ENCODE data around the gene FCGR2B. TPM values are rescaled to one million over a fixed set of nuclear protein-coding genes. Genes with fewer than 3 reads are reported as not detected.
"Not testable (repeated sequence)": the region's sequence is repeated elsewhere in the genome, so short reads cannot be mapped to it uniquely, and the experiment has no call there.

Gene FCGR2B
- total RNA-seq = 10 to 100 TPM; 18.6 to 50.9 (median 32.3) TPM

DNA sequence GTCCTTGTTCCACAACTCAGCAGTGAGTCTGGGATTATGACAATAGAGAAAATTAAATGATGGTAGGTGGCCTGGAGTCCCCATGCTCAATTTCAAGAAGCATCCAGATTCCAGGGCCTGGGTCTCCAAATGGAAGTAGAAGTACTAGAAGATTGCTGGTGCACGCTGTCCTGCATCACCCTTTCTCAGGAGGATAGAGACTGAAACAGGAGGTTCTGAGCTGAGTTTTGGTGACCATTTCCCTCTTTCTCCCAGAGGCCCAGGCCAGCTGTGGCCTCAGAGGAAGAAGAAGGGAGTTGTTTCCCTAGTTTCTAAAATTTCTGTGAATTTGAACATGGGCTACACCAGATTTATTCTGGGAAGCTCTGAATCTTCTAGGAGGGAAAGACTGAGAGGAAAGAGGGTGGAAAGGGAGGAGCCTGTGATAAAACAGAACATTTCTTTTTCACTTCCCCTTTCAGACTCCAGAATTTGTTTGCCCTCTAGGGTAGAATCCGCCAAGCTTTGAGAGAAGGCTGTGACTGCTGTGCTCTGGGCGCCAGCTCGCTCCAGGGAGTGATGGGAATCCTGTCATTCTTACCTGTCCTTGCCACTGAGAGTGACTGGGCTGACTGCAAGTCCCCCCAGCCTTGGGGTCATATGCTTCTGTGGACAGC, at the start of gene FCGR2B:
Gene FCGR2B (plus strand): TSS at position 460 of the 656 bp plus-strand sequence. CDS start 99 bp downstream, at position 559.
- no CpG with 5 or more reads among the region's 4 CpGs for WGBS, 2 donors
- H3K27ac ChIP-seq = not testable (repeated sequence)

DNA sequence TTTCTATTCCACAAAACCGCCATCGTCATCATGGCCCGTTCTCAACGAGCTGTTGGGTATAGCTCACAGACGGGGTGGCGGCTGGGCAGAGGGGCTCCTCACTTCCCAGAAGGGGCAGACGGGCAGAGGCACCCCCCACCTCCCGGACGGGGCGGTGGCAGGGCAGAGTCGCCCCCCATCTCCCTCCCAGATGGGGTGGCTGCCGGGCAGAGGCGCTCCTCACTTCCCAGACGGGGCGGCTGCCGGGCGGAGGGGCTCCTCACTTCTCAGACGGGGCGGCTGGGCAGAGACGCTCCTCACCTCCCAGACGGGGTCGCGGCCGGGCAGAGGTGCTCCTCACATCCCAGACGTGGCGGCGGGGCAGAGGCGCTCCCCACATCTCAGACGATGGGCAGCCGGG, 46.5 kb upstream of the FCGR2B start:
- DNase-seq (ENCODE audit: low spot score in 2 of 2); H3K36me3 ChIP-seq: not testable (repeated sequence)
- WGBS, 2 donors = 88 to 95% methylated on average over 11 of the region's 30 CpGs

More for the DNA sequence above, at the start of gene FCGR2B:
- not testable (repeated sequence) for H3K27me3 ChIP-seq; DNase-seq (ENCODE audit: low spot score in 2 of 2); H3K36me3 ChIP-seq; H3K4me1 ChIP-seq; H3K9me3 ChIP-seq; H3K4me3 ChIP-seq

DNA sequence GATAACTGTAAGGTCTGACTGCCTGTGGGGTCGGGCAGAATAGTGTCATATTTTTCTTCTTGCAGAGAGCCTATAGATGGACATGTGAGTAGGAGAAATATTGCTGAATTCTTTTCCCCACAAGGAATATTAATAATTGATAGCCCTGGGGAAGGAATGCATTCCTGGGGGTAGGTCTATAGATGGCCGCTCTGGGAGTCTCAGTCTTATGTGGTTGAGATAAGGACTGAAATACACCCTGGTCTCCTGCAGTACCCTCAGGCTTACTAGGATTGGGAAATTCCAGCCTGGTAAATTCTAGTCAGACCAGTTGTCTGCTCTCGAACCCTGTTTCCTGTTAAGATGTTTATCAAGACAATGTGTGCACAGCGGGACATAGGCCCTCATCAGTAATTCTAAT, 44.4 kb upstream of the FCGR2B start:
- H3K27ac ChIP-seq; DNase-seq (ENCODE audit: low spot score in 2 of 2): not testable (repeated sequence)

More for the DNA sequence above, 46.5 kb upstream of the FCGR2B start:
- H3K27me3 ChIP-seq, H3K27ac ChIP-seq, H3K9me3 ChIP-seq, H3K4me1 ChIP-seq, H3K4me3 ChIP-seq: not testable (repeated sequence)

DNA sequence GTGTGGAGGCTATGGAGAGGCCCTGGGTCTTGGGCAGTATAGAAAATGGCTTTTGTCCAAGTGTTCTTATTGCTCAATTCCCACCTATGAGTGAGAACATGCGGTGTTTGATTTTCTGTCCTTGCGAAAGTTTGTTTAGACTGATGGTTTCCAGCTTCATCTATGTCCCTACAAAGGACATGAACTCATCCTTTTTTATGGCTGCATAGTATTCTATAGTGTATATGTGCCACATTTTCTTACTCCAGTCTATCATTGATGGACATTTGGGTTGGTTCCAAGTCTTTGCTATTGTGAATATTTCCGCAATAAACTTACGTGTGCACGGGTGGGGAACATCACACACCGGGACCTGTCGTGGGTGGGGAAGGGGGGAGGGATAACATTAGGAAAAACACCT, 42.5 kb upstream of the FCGR2B start:
- H3K9me3 ChIP-seq; H3K27ac ChIP-seq; H3K36me3 ChIP-seq; H3K27me3 ChIP-seq; H3K4me3 ChIP-seq; DNase-seq (ENCODE audit: low spot score in 2 of 2); H3K4me1 ChIP-seq: not testable (repeated sequence)
- 89 to 91% methylated on average over 7 of the region's 7 CpGs for WGBS, 2 donors

More for the DNA sequence above, 44.4 kb upstream of the FCGR2B start:
- H3K27me3 ChIP-seq, H3K4me1 ChIP-seq, H3K36me3 ChIP-seq, H3K9me3 ChIP-seq, H3K4me3 ChIP-seq: not testable (repeated sequence)
- 95 to 100% methylated on average over 2 to 4 of the region's 4 CpGs for WGBS, 2 donors

DNA sequence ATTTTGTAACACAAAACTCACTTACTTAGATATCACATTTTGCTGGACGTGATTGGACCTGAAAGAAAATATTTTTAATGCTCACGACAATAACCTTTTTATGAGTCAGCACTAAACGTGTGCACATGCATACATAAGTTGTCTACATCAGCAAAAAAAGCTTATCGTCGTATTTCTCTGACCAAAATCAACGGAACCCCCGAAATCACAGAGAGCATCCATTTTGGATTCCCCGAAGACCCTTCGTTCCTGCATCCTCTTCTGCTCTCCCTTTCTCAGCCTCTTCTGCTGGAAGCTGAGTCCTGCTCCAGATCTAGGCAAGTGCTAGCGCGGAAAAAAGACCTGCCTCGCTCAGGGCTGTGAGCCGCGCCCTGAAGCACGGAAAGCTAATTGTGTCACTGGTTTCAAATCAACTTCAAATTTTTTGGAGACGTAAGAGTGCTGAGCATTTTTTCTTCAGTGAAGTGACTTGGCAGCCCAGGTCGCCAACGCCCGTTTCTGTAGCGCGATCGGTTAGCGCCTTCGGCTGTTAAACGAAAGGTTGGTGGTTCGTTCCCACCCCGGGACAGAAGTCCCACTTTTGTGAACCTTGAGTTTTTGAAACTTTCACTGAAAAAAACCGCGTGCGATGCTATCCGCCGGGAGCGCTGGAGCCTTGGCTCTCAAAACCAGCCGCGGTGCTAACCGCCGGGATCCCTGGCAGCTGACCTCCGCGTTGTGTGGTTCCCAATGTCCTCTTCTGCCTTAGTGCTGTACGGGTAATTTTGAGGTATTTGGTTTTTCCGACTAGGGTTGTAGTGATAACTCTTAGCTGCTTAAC, 41.6 kb upstream of the FCGR2B start:
- 5 to 7% methylated on average over 32 to 41 of the region's 41 CpGs for WGBS, 2 donors
- H3K9me3 ChIP-seq, H3K4me1 ChIP-seq, H3K27me3 ChIP-seq, H3K36me3 ChIP-seq: not testable (repeated sequence)
- peak in 1 of 2 donors; percentile 58 for DNase-seq (ENCODE audit: low spot score in 2 of 2)
- TF ChIP-seq EP300 (IDR thresholded peaks at IDR 0.05) = peak in 1 of 2 donors; percentile 39
- Histone ChIP-seq H3K27ac (peak overlapping the region in 3 of 4 donors; percentile 6 to 70 (median 21)), H3K4me3 (peak overlapping the region; percentile 23 to 55 (median 43))

DNA sequence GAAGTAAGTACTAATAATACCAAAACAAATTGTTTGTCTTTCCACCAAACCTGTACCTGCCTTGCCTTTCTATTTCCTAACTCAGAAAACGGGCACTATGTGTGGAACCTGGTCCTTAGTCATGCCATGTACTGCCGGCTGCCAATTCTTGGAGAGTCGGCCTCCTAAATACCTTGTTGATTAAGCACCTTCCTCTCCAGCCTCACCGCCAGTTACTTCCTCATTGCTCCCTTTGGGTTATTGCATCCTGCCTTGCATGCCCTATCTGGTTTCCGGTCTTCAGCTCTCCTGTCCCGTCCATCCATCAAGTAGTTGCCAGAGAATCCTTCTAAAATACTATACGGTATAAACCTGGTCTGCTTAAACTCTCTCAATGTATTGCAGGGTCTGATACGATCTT, 40.9 kb upstream of the FCGR2B start:
- not testable (repeated sequence) for H3K4me1 ChIP-seq; DNase-seq (ENCODE audit: low spot score in 2 of 2); H3K9me3 ChIP-seq; H3K36me3 ChIP-seq; H3K27me3 ChIP-seq
- H3K4me3 ChIP-seq = peak overlapping the region in 2 of 4 donors; percentile 44 to 55
- H3K27ac ChIP-seq = peak overlapping the region in 1 of 4 donors; percentile 70
- WGBS, 2 donors = 75 to 92% methylated on average over 8 of the region's 8 CpGs

DNA sequence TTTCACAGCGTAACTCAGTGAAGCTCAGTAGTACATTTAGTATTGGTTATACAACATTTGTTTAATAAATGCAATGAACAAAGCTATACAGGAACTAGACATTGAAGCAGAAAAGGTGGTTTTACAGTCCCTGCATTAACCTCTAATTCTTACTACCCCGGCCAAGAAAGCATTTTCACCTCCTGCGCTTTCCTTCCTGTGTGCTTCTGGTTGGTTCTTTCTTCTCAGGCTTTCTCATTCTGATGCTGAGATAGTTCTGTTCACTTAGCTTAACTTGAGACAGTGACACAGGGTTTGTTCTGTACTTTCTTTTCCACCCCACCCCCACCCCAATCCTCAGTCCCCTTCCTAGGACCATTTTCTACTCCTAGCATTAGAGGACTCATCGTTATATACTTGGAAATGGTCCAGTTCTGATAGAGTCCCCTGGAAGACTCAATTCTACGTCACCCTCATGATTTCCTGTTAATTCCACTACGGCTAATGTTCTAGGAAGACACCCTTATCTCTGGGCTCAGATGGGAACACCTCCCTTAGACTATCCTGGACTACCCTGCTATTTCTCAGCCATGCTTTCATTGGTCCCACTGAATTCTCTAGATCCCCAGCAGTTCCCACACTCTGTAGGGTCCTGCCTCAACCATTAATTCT, 39.4 kb upstream of the FCGR2B start:
- H3K9me3 ChIP-seq; H3K4me3 ChIP-seq; H3K36me3 ChIP-seq; H3K27me3 ChIP-seq; H3K27ac ChIP-seq; H3K4me1 ChIP-seq; DNase-seq (ENCODE audit: low spot score in 2 of 2): not testable (repeated sequence)
- WGBS, 2 donors = 68 to 71% methylated on average over 4 to 6 of the region's 6 CpGs

DNA sequence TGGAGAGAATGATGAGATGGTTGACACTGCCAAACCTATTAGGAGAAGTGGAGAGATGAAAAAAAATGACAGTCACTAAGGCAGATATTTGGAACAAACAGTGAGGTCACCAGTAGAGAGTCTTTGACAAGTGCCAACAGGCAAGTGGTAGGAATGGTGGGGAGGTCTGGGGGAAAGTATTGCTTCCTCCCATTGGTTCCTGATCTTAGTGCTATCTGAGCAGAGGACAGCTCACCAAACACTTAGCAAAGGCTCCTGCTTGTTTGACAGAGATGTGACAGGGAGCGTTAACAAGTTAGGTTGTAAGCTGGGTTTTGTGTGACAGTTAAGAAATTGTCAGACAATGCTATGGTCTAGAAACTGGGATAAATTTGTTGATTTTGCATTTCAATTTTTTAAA, 38.3 kb upstream of the FCGR2B start:
- H3K27ac ChIP-seq; H3K4me3 ChIP-seq; H3K27me3 ChIP-seq; H3K36me3 ChIP-seq; H3K4me1 ChIP-seq; H3K9me3 ChIP-seq; DNase-seq (ENCODE audit: low spot score in 2 of 2): not testable (repeated sequence)
- WGBS, 2 donors = 95 to 100% methylated on average over 1 of the region's 1 CpG

DNA sequence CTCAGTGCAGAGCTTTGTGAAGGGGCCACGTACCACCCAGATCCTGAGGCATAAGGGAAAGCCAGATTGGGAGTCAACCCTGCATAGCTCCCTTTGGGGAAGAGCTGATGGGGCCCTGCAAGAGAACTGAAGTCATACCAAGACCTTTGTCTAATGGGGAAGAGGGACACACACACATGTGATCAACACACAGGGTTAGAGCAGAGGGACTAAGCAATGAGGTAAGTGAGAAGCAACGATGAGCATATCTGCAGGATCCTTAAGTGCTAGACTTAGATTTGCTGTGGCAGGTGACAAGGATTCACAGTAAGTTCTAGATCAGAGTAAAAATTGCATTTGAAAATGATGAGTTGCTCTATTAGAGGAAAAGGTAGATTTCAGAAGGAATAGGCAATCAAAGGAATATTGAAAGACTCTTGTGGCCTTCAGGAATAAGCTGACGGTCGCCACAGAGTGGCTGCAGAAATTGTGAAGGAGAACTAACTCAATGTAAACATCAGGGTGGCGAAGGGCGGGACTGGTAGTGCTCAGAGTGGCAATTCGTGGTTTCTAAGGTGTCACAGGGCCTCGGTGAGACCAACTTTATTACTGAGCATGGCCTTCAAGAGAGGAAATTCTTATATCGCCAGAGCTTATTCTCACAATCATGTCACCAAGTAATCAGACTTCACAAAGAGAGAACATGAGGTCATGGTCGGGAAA, 36.3 kb upstream of the FCGR2B start:
- not testable (repeated sequence) for DNase-seq (ENCODE audit: low spot score in 2 of 2); H3K4me3 ChIP-seq; H3K9me3 ChIP-seq; H3K27me3 ChIP-seq; H3K27ac ChIP-seq; H3K4me1 ChIP-seq; H3K36me3 ChIP-seq
- 72 to 79% methylated on average over 8 to 10 of the region's 10 CpGs for WGBS, 2 donors

DNA sequence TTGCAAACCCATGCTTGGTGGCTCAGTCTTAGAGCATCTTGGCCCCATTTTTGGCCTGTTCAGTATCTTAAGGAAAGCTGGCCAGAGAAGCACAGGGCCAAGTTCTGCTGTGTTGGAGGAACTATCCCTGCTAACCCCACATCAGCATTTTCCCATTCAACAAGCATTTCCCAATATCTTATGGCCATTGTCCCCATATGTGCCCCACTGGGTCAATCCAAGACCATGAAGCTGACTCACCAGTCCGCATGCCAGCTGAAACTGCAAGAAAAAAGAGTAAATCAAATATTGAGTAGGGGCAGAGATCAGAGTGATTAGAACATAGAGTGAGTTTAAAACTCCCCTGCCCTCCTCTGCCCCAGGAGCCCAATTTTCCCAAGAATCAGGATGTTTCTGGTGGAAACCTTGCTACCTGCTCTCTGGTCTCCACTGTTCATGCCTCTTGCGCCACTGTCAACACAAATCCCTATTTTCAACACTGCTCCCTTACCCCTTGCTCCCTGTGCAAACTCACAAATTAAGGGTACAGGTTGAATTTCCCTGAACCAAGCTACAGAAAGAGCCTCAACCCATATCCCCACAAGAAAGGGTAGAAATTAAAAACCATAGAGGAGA, 32.7 kb upstream of the FCGR2B start:
- not testable (repeated sequence) for H3K4me3 ChIP-seq; H3K36me3 ChIP-seq; H3K4me1 ChIP-seq; DNase-seq (ENCODE audit: low spot score in 2 of 2); H3K27me3 ChIP-seq; H3K27ac ChIP-seq; H3K9me3 ChIP-seq
- WGBS, 2 donors = 50 to 78% methylated on average over 1 of the region's 2 CpGs
